ENCODE results near the gene SETBP1. TPM values are rescaled to one million over a fixed set of nuclear protein-coding genes. Genes with fewer than 3 reads are reported as not detected.

SETBP1 gene
- total RNA-seq, 1 experiment from 2014 or later: 0.05 TPM

GRCh38 chr18:45102126-45102525, 421.4 kb downstream of the SETBP1 start:
- H3K9me2 ChIP-seq (ENCODE audit: insufficient read depth): no peaks in the 10 kb centered on the region
- H3K4me2 ChIP-seq (ENCODE audit: low read length): no peak overlapping the region
- TF ChIP-seq CTCF (IDR thresholded peaks at IDR 0.05 in 2 of 3, conservative IDR thresholded peaks at IDR 0.05 in 1 of 3; ENCODE audit: borderline replicate concordance in 1 of 3, insufficient read depth in 1 of 3, low read depth in 2 of 3, low read length in 2 of 3) (no peak), JUND (IDR thresholded peaks at IDR 0.05) (no peak)
- ChIA-PET CTCF (no interaction called here), RAD21 (ENCODE audit: low non-redundant PET in 1 of 2, low total read pairs in 2 of 2, uncharacterized antibody in 2 of 2, unreplicated experiment in 2 of 2) (no interaction called here), POLR2A (no interaction called here)
- peaks cover 7 to 21% of the 10 kb centered on the region in 2 experiments; a peak in 2 of 4 replicates for H3K9me3 ChIP-seq (ENCODE audit: control insufficient read depth in 1 of 2, insufficient read depth in 1 of 2, low read depth in 1 of 2, low read length in 2 of 2)
- intact Hi-C loops (cut with micrococcal nuclease): no loop called here
- no peak for ATAC-seq
- no peak for DNase-seq (ENCODE audit: low read depth, low spot score)
- no peak overlapping the region for H2AFZ ChIP-seq (ENCODE audit: low read depth, low read length, poor library complexity, severe bottlenecking)
- H3K4me1 ChIP-seq (ENCODE audit: control insufficient read depth in 1 of 2, insufficient read depth in 2 of 2, low read length in 2 of 2): no peaks in the 10 kb centered on the region
- no TSS peak for BruUV-seq (replicated peaks)
- no peak overlapping the region for H3K4me3 ChIP-seq (replicated peaks in 1 of 2; ENCODE audit: low read depth in 1 of 2, low read length in 2 of 2)
- no peak overlapping the region for H3K9ac ChIP-seq (ENCODE audit: low read length)
- no peaks in the 10 kb centered on the region for H3K27me3 ChIP-seq (ENCODE audit: insufficient read depth, low read length)
- no peaks in the 10 kb centered on the region for H3K79me2 ChIP-seq (ENCODE audit: insufficient read depth, low read length)
- no peaks in the 10 kb centered on the region for H3K36me3 ChIP-seq (ENCODE audit: control insufficient read depth in 1 of 2, insufficient read depth in 2 of 2, low read length in 2 of 2)
- no peaks in the 10 kb centered on the region for H4K20me1 ChIP-seq (ENCODE audit: insufficient read depth)
- H3K27ac ChIP-seq (ENCODE audit: low read depth, low read length): no peak overlapping the region

- BruUV-seq (replicated peaks): no TSS peak
- ATAC-seq: no peak
- CTCF ChIA-PET: no interaction called here
- no peak overlapping the region for H3K9ac ChIP-seq (ENCODE audit: low read length)
- H4K20me1 ChIP-seq (ENCODE audit: insufficient read depth): no peaks in the 10 kb centered on the region
- H3K27me3 ChIP-seq (ENCODE audit: insufficient read depth, low read length): no peaks in the 10 kb centered on the region
- peaks cover 7 to 25% of the 10 kb centered on the region in 2 experiments; a peak in 2 of 4 replicates for H3K9me3 ChIP-seq (ENCODE audit: control insufficient read depth in 1 of 2, insufficient read depth in 1 of 2, low read depth in 1 of 2, low read length in 2 of 2)
- no peaks in the 10 kb centered on the region for H3K79me2 ChIP-seq (ENCODE audit: insufficient read depth, low read length)
- H3K4me2 ChIP-seq (ENCODE audit: low read length): no peak overlapping the region
- no peak overlapping the region for H2AFZ ChIP-seq (ENCODE audit: low read depth, low read length, poor library complexity, severe bottlenecking)
- DNase-seq (ENCODE audit: low read depth, low spot score): no peak
- H3K4me1 ChIP-seq (ENCODE audit: control insufficient read depth in 1 of 2, insufficient read depth in 2 of 2, low read length in 2 of 2): no peaks in the 10 kb centered on the region
- RAD21 ChIA-PET (ENCODE audit: low non-redundant PET in 1 of 2, low total read pairs in 2 of 2, uncharacterized antibody in 2 of 2, unreplicated experiment in 2 of 2): no interaction called here
- no peaks in the 10 kb centered on the region for H3K36me3 ChIP-seq (ENCODE audit: control insufficient read depth in 1 of 2, insufficient read depth in 2 of 2, low read length in 2 of 2)
- H3K9me2 ChIP-seq (ENCODE audit: insufficient read depth): no peaks in the 10 kb centered on the region
- POLR2A ChIA-PET: no interaction called here
- no peak overlapping the region for H3K4me3 ChIP-seq (replicated peaks in 1 of 2; ENCODE audit: low read depth in 1 of 2, low read length in 2 of 2)
- intact Hi-C loops (cut with micrococcal nuclease): no loop called here
- no peak overlapping the region for H3K27ac ChIP-seq (ENCODE audit: low read depth, low read length)
- TF ChIP-seq ELF1 (IDR thresholded peaks at IDR 0.05; ENCODE audit: borderline replicate concordance, low read depth): no peak
- TF ChIP-seq POLR2AphosphoS5 (IDR thresholded peaks at IDR 0.05; ENCODE audit: low read depth, low read length): no peak
- no peak for TF ChIP-seq CBX3 (IDR thresholded peaks at IDR 0.05; ENCODE audit: low read depth)
- no peak for TF ChIP-seq ATF3 (IDR thresholded peaks at IDR 0.05)
- no peak for TF ChIP-seq RAD21 (IDR thresholded peaks at IDR 0.05; ENCODE audit: low read depth)
- TF ChIP-seq SP1 (IDR thresholded peaks at IDR 0.05; ENCODE audit: low read depth): no peak
- no peak for TF ChIP-seq MAX (IDR thresholded peaks at IDR 0.05)
- no peak for TF ChIP-seq EGR1 (IDR thresholded peaks at IDR 0.05; ENCODE audit: low read depth)
- no peak for TF ChIP-seq SIN3A (IDR thresholded peaks at IDR 0.05; ENCODE audit: low read depth)
- no peak for TF ChIP-seq FOSL1 (IDR thresholded peaks at IDR 0.05; ENCODE audit: low read depth)
- no peak for TF ChIP-seq JUND (IDR thresholded peaks at IDR 0.05)
- no peak for TF ChIP-seq ZBTB33 (IDR thresholded peaks at IDR 0.05; ENCODE audit: extremely low read depth, insufficient replicate concordance, low read length)
- no peak for TF ChIP-seq ZNF274 (IDR thresholded peaks at IDR 0.05; ENCODE audit: low read depth, low read length)
- TF ChIP-seq POLR2A (IDR thresholded peaks at IDR 0.05; ENCODE audit: borderline replicate concordance, extremely low read depth, insufficient read depth, insufficient read length): no peak
- TF ChIP-seq EZH2 (IDR thresholded peaks at IDR 0.05): no peak
- no peak for TF ChIP-seq TCF7L2 (IDR thresholded peaks at IDR 0.05; ENCODE audit: borderline replicate concordance, extremely low read depth, insufficient read depth, insufficient read length)
- no peak for TF ChIP-seq SRF (IDR thresholded peaks at IDR 0.05; ENCODE audit: low read depth)
- TF ChIP-seq CEBPB (IDR thresholded peaks at IDR 0.05; ENCODE audit: low read depth): no peak
Measured at GRCh38 chr18:45102863-45103262, 422.2 kb downstream of the SETBP1 start.
